Glutamatergic neuron (in vitro differentiated cells): Measurements from ENCODE around the gene NPHP4. TPM values are rescaled to one million over a fixed set of nuclear protein-coding genes. Genes with fewer than 3 reads are reported as not detected.

Experiments
- DNase-seq: peaks from one replicate; pipeline ENCODE4 v3.0.0; 2022
- H3K27ac Mint-ChIP-seq: one replicate; pipeline ENCODE4 v1.8.0; 2020; ENCODE audit warnings: mild to moderate bottlenecking, mixed read lengths, inconsistent platforms; ENCODE audit not compliant: unreplicated experiment
- H3K27me3 Mint-ChIP-seq: one replicate; pipeline ENCODE4 v1.8.0; 2020; ENCODE audit warnings: mild to moderate bottlenecking, moderate library complexity, mixed read lengths, inconsistent platforms; ENCODE audit not compliant: unreplicated experiment
- H3K36me3 Mint-ChIP-seq: one replicate; pipeline ENCODE4 v1.8.0; 2020; ENCODE audit warnings: mild to moderate bottlenecking, mixed read lengths, inconsistent platforms; ENCODE audit not compliant: unreplicated experiment
- H3K4me1 Mint-ChIP-seq: one replicate; pipeline ENCODE4 v1.8.0; 2020; ENCODE audit warnings: mild to moderate bottlenecking, low read depth, mixed read lengths, inconsistent platforms; ENCODE audit not compliant: unreplicated experiment
- H3K4me3 Mint-ChIP-seq: one replicate; pipeline ENCODE4 v1.8.0; 2020; ENCODE audit warnings: mild to moderate bottlenecking, mixed read lengths, inconsistent platforms; ENCODE audit not compliant: unreplicated experiment
- H3K9me3 Mint-ChIP-seq: one replicate; pipeline ENCODE4 v1.8.0; 2020; ENCODE audit warnings: mild to moderate bottlenecking, moderate library complexity, mixed read lengths, inconsistent platforms; ENCODE audit not compliant: unreplicated experiment
- CTCF ChIP-seq: fragments of 200-600 bp; sonication (generic); IDR thresholded peaks from one replicate; pipeline ENCODE4 v1.5.0; 2021; ENCODE audit not compliant: partially characterized antibody, unreplicated experiment
- total RNA-seq: library from RNA; stranded (reverse); fragmentation: NEBNext Ultra II Directional; extraction: Animal tissue kit (Norgen Biotek cat#: 25700); gene quantifications from one replicate; pipeline ENCODE4 v1.2.1, GENCODE V29; 2021; ENCODE audit not compliant: unreplicated experiment

NPHP4 gene
- total RNA-seq, 1 donor from 2014 or later, result 28.4 TPM

GRCh38 chr1:5879421-5879820, 112.8 kb downstream of the NPHP4 start:
- peak overlapping the region; percentile 56 for H3K27ac Mint-ChIP-seq

GRCh38 chr1:5878971-5879370, 113.3 kb downstream of the NPHP4 start:
- Mint-ChIP-seq H3K36me3 (peaks cover 21% of the 10 kb centered on the region), H3K27ac (peak overlapping the region; percentile 56), H3K27me3 (peaks cover 4% of the 10 kb centered on the region), H3K9me3 (peaks cover 13% of the 10 kb centered on the region), H3K4me3 (peak overlapping the region; percentile 25), H3K4me1 (peaks cover 14% of the 10 kb centered on the region)
- TF ChIP-seq CTCF, result no peak
- DNase-seq, result no peak

More at GRCh38 chr1:5879421-5879820, 112.8 kb downstream of the NPHP4 start:
- no peak for DNase-seq
- Mint-ChIP-seq H3K9me3 (peaks cover 14% of the 10 kb centered on the region), H3K36me3 (peaks cover 20% of the 10 kb centered on the region), H3K27me3 (peaks cover 4% of the 10 kb centered on the region), H3K4me1 (peaks cover 17% of the 10 kb centered on the region), H3K4me3 (peak overlapping the region; percentile 25)
- no peak for TF ChIP-seq CTCF

GRCh38 chr1:5877683-5878530, 114.3 kb downstream of the NPHP4 start:
- no peak overlapping the region for H3K4me3 Mint-ChIP-seq
- no peak for TF ChIP-seq CTCF
- H3K4me1 Mint-ChIP-seq, result peaks cover 11% of the 10 kb centered on the region
- peaks cover 16% of the 10 kb centered on the region for H3K9me3 Mint-ChIP-seq
- H3K27me3 Mint-ChIP-seq, result peaks cover 4% of the 10 kb centered on the region
- peaks cover 26% of the 10 kb centered on the region for H3K36me3 Mint-ChIP-seq
- no peak for DNase-seq
- no peak overlapping the region for H3K27ac Mint-ChIP-seq

- peaks cover 11% of the 10 kb centered on the region for H3K4me1 Mint-ChIP-seq
- H3K27me3 Mint-ChIP-seq, result peaks cover 7% of the 10 kb centered on the region
- H3K4me3 Mint-ChIP-seq, result no peak overlapping the region
- H3K27ac Mint-ChIP-seq, result no peak overlapping the region
- H3K36me3 Mint-ChIP-seq, result peaks cover 26% of the 10 kb centered on the region
- no peak for TF ChIP-seq CTCF
- H3K9me3 Mint-ChIP-seq, result peaks cover 11% of the 10 kb centered on the region
- DNase-seq, result no peak
Measured at GRCh38 chr1:5877001-5877400, 115.2 kb downstream of the NPHP4 start.

- Mint-ChIP-seq H3K27me3 (peaks cover 8% of the 10 kb centered on the region), H3K9me3 (peaks cover 11% of the 10 kb centered on the region), H3K4me3 (no peak overlapping the region), H3K4me1 (peaks cover 11% of the 10 kb centered on the region), H3K36me3 (peaks cover 26% of the 10 kb centered on the region), H3K27ac (no peak overlapping the region)
- TF ChIP-seq CTCF, result no peak
- no peak for DNase-seq
Measured at GRCh38 chr1:5876094-5876650, 116.1 kb downstream of the NPHP4 start.
